Stimulated activated CD4-positive, alpha-beta T cell treated with anti-CD3 and anti-CD28 coated beads, Interleukin-4, amount 100 ng/mL, for 1 hour (primary cell): ENCODE measurements around the gene SLC45A1.

Experiments used
- DNase-seq: peaks from one replicate; pipeline ENCODE4 v3.0.0-alpha.2; 2020

SLC45A1 gene

GRCh38 chr1:8338526-8339202, 20.8 kb downstream of the SLC45A1 start:
- no peak for DNase-seq

- no peak for DNase-seq
Measured at GRCh38 chr1:8339203-8339600, 21.3 kb downstream of the SLC45A1 start.

- no peak for DNase-seq
Measured at GRCh38 chr1:8340448-8340847, 22.5 kb downstream of the SLC45A1 start.

- no peak for DNase-seq
Measured at GRCh38 chr1:8342325-8342724, 24.4 kb downstream of the SLC45A1 start.

- no peak for DNase-seq
Measured at GRCh38 chr1:8343044-8343443, 25.1 kb downstream of the SLC45A1 start.

GRCh38 chr1:8343464-8344001, 25.6 kb downstream of the SLC45A1 start:
- DNase-seq, result no peak

- DNase-seq, result no peak
Measured at GRCh38 chr1:8344893-8345507, 27.1 kb downstream of the SLC45A1 start.

GRCh38 chr1:8345621-8346415, 27.9 kb downstream of the SLC45A1 start:
- no peak for DNase-seq

- no peak for DNase-seq
Measured at GRCh38 chr1:8347635-8348034, 29.7 kb downstream of the SLC45A1 start.

- DNase-seq, result no peak
Measured at GRCh38 chr1:8348047-8348776, 30.3 kb downstream of the SLC45A1 start.

GRCh38 chr1:8348777-8349472, 31.0 kb downstream of the SLC45A1 start:
- peak; percentile 74 for DNase-seq

- no peak for DNase-seq
Measured at GRCh38 chr1:8349473-8349865, 31.6 kb downstream of the SLC45A1 start.

- no peak for DNase-seq
Measured at GRCh38 chr1:8349961-8350360, 32.0 kb downstream of the SLC45A1 start.

GRCh38 chr1:8350914-8351684, 33.2 kb downstream of the SLC45A1 start:
- no peak for DNase-seq

- DNase-seq, result peak; percentile 32
Measured at GRCh38 chr1:8351693-8352470, 34.0 kb downstream of the SLC45A1 start.

- DNase-seq, result no peak
Measured at GRCh38 chr1:8352471-8352845, 34.5 kb downstream of the SLC45A1 start.

- DNase-seq, result no peak
Measured at GRCh38 chr1:8352886-8353785, 35.2 kb downstream of the SLC45A1 start.

- no peak for DNase-seq
Measured at GRCh38 chr1:8354038-8354437, 36.1 kb downstream of the SLC45A1 start.

GRCh38 chr1:8355439-8356255, 37.7 kb downstream of the SLC45A1 start:
- DNase-seq, result no peak
